ENCODE data around the gene CASZ1.

Gene CASZ1

GRCh38 chr1:10620776-10621175, 175.7 kb downstream of the CASZ1 start:
- no peak for DNase-seq

- DNase-seq: no peak
These were observed 178.2 kb downstream of the CASZ1 start for GRCh38 chr1:10617931-10618885.

- DNase-seq: no peak
These were observed 179.1 kb downstream of the CASZ1 start for GRCh38 chr1:10617318-10617717.

- DNase-seq: no peak
These were observed 179.8 kb downstream of the CASZ1 start for GRCh38 chr1:10616696-10617095.

- DNase-seq: no peak
These were observed 180.3 kb downstream of the CASZ1 start for GRCh38 chr1:10615932-10616671.

GRCh38 chr1:10615332-10615731, 181.1 kb downstream of the CASZ1 start:
- DNase-seq: no peak

- DNase-seq: no peak
These were observed 181.8 kb downstream of the CASZ1 start for GRCh38 chr1:10614377-10615225.

GRCh38 chr1:10613861-10614260, 182.6 kb downstream of the CASZ1 start:
- no peak for DNase-seq

DNA sequence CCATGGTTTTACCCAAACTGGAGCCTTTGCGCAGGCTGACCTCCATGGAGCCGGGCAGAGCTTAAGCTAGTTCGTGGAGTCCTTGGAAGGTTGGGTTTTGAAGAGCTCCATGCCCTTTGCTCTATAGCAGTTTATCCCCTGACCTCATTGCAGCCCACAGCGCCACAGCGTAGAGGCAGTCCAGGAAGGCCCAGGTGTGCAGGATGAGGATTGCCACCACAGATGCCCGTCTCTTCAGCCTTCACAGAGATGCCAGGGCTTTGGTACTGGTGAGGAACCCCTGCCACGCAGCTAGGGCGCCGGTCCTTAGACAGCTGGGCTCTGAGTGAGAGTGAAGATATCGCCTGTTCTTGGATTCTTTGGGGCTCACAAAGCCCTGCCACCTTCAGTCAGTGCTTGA, 183.1 kb downstream of the CASZ1 start:
- no peak for DNase-seq

- no peak for DNase-seq
These were observed 183.8 kb downstream of the CASZ1 start for GRCh38 chr1:10612436-10613160.

DNA sequence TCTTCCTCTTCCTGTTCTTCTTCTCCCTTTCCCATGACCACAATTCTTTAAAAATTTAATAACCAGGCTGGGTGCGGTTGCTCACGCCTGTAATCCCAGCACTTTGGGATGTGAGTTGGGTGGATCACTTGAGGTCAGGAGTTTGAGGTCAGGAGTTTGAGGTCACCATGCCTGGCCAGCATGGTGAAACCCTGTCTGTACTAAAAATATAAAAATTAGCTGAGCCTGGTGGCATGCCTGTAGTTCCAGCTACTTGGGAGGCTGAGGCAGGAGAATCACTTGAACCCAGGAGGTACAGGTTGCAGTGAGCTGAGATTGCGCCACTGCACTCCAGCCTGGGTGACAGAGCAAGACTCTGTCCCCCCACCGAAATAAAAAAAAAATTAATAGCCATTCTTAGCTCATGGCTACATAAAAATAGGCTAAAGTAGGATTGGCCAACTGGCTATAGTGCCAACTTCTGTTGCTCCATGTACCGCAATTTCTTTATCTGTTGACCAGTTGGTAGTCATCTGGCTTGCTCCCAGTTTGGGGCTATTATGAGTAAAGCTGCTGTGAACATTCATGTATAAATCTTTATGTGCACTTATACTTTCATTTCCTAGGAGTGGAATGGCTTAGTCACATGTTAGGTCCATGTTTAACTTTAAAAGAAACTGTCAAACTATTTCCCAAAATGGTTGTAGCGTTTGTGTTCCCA, 185.4 kb downstream of the CASZ1 start:
- DNase-seq: no peak

DNA sequence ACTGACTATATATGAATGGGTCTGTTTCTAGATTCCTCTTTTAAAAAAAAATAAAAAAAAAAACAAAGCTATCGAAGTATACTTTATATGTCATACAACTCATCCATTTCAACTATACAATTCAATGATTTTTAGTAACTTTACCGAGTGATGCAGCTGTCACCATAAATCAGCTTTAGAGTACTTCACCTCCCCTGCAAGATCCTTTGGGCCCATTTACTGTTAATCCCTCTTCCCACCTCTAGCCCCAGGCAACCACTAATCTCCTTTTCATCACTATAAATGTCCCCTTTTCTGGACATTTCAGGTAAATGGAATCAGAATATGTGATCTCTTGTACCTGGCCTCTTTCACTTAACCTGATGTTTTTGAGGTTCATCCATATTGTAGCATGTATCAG, 187.8 kb downstream of the CASZ1 start:
- DNase-seq: no peak

GRCh38 chr1:10607228-10607627, 189.2 kb downstream of the CASZ1 start:
- DNase-seq: no peak

- DNase-seq: no peak
These were observed 190.4 kb downstream of the CASZ1 start for GRCh38 chr1:10606064-10606463.

GRCh38 chr1:10604966-10605365, 191.5 kb downstream of the CASZ1 start:
- no peak for DNase-seq

- no peak for DNase-seq
These were observed 193.5 kb downstream of the CASZ1 start for GRCh38 chr1:10602936-10603335.

- DNase-seq: no peak
These were observed 194.9 kb downstream of the CASZ1 start for GRCh38 chr1:10601342-10602070.

DNA sequence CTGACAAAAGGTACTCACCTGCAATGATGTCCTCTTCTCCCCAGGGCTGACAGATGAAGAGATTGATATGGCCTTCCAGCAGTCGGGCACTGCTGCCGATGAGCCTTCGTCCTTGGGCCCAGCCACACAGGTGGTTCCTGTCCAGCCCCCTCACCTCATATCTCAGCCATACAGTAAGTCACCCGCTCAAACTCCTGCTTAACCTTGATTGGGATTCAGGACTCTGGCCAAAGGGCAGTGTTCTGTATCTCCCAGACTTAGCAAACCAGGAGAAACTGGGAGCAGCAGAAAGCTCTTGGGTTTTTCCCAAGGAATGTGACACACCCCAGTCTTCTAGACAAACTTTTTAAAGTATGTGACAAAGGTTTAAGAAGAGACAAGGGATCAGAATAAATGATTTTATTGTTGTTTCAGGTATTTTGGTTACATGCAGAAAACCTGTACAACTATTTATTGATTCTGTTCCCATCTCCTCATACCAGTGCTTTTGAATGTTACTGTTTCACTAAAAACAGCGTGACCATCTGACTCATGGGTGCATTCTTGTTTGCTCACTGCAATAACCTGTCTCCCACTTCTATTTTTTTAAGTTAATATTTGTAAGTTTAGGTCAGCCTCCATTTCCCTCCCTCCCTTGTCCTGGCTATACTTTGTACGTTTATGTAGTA, 197.1 kb downstream of the CASZ1 start:
- DNase-seq: no peak

DNA sequence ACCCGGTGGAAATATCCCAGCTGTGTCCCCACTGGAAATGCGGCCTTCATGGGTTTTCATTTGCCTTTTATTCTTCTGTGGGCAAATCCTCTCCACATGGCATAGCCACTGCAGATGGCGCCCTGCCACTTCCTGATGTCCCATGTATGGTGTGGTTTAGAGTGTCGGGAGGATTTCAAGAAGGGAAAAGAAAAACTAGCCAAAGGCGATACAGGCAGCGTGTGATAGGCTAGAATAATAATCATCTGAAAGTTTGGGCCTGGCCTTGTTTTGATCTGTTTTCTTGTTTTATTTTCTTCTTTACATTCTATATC, 198.1 kb downstream of the CASZ1 start:
- no peak for DNase-seq

- no peak for DNase-seq
These were observed 198.7 kb downstream of the CASZ1 start for GRCh38 chr1:10597492-10598388.

Measured in CD4-positive, alpha-beta T cell treated with Interleukin-15 for 1 hour (primary cell).